ENCODE data around the gene ASTN2.
A peak's percentile ranks its signal among the peaks of the same experiment; 100 is the strongest.

ASTN2 gene

GRCh38 chr9:116663581-116663980 lies 751.3 kb downstream of the ASTN2 start:
- Histone ChIP-seq H3K9me3 (ENCODE audit: insufficient read depth, low read length) (no peaks in the 10 kb centered on the region), H3K36me3 (ENCODE audit: insufficient read depth, insufficient read length, low read length) (no peaks in the 10 kb centered on the region), H3K9ac (ENCODE audit: insufficient read length, low read depth) (no peak overlapping the region), H3K27me3 (ENCODE audit: insufficient read depth, insufficient read length) (no peaks in the 10 kb centered on the region), H3K4me3 (ENCODE audit: insufficient read length, low read depth) (no peak overlapping the region), H3K4me1 (ENCODE audit: insufficient read depth, insufficient read length) (no peaks in the 10 kb centered on the region)
- DNase-seq (ENCODE audit: low read depth, low spot score): no peak
- TF ChIP-seq ZNF274 (IDR thresholded peaks at IDR 0.05; ENCODE audit: low read depth, low read length) (no peak), YY1 (IDR thresholded peaks at IDR 0.05; ENCODE audit: insufficient read depth, insufficient read length) (no peak), SUZ12 (IDR thresholded peaks at IDR 0.05; ENCODE audit: extremely low read depth, insufficient read depth, insufficient read length) (no peak)

GRCh38 chr9:116662646-116663310 lies 752.1 kb downstream of the ASTN2 start:
- TF ChIP-seq YY1 (IDR thresholded peaks at IDR 0.05; ENCODE audit: insufficient read depth, insufficient read length) (no peak), SUZ12 (IDR thresholded peaks at IDR 0.05; ENCODE audit: extremely low read depth, insufficient read depth, insufficient read length) (no peak), ZNF274 (IDR thresholded peaks at IDR 0.05; ENCODE audit: low read depth, low read length) (no peak)
- no peaks in the 10 kb centered on the region for H3K4me1 ChIP-seq (ENCODE audit: insufficient read depth, insufficient read length)
- DNase-seq (ENCODE audit: low read depth, low spot score): no peak
- no peaks in the 10 kb centered on the region for H3K36me3 ChIP-seq (ENCODE audit: insufficient read depth, insufficient read length, low read length)
- H3K27me3 ChIP-seq (ENCODE audit: insufficient read depth, insufficient read length): no peaks in the 10 kb centered on the region
- no peak overlapping the region for H3K4me3 ChIP-seq (ENCODE audit: insufficient read length, low read depth)
- H3K9ac ChIP-seq (ENCODE audit: insufficient read length, low read depth): no peak overlapping the region
- no peaks in the 10 kb centered on the region for H3K9me3 ChIP-seq (ENCODE audit: insufficient read depth, low read length)

- Histone ChIP-seq H3K27me3 (ENCODE audit: insufficient read depth, insufficient read length) (no peaks in the 10 kb centered on the region), H3K9ac (ENCODE audit: insufficient read length, low read depth) (no peak overlapping the region), H3K9me3 (ENCODE audit: insufficient read depth, low read length) (no peaks in the 10 kb centered on the region), H3K36me3 (ENCODE audit: insufficient read depth, insufficient read length, low read length) (no peaks in the 10 kb centered on the region), H3K4me3 (ENCODE audit: insufficient read length, low read depth) (no peak overlapping the region), H3K4me1 (ENCODE audit: insufficient read depth, insufficient read length) (no peaks in the 10 kb centered on the region)
- peak; percentile 70 for DNase-seq (ENCODE audit: low read depth, low spot score)
- TF ChIP-seq YY1 (IDR thresholded peaks at IDR 0.05; ENCODE audit: insufficient read depth, insufficient read length): no peak
- TF ChIP-seq SUZ12 (IDR thresholded peaks at IDR 0.05; ENCODE audit: extremely low read depth, insufficient read depth, insufficient read length): no peak
- TF ChIP-seq ZNF274 (IDR thresholded peaks at IDR 0.05; ENCODE audit: low read depth, low read length): no peak
Measured at GRCh38 chr9:116661037-116661954, 753.6 kb downstream of the ASTN2 start.

DNA sequence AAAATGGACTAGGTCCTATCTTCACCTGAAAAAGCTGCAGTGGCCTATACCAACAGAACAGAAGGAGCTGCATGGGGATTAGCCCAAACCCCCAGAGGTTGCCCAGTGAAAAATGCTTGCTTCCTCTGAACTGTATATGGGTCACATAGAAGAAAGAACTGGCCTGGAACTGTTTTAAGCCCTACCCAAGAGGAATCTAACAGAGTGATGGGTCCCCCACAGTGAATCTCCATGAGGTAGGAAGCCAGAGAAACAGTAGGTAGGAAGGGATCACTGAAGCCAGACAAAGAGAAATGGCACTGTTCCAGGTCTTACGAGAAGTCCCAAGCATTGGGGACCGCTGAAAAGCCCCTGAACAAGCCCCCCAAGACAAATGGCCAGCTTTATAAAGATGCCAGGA lies 756.6 kb downstream of the ASTN2 start:
- TF ChIP-seq SUZ12 (IDR thresholded peaks at IDR 0.05; ENCODE audit: extremely low read depth, insufficient read depth, insufficient read length) (no peak), ZNF274 (IDR thresholded peaks at IDR 0.05; ENCODE audit: low read depth, low read length) (no peak), YY1 (IDR thresholded peaks at IDR 0.05; ENCODE audit: insufficient read depth, insufficient read length) (no peak)
- Histone ChIP-seq H3K27me3 (ENCODE audit: insufficient read depth, insufficient read length) (no peaks in the 10 kb centered on the region), H3K9ac (ENCODE audit: insufficient read length, low read depth) (no peak overlapping the region), H3K4me3 (ENCODE audit: insufficient read length, low read depth) (no peak overlapping the region), H3K4me1 (ENCODE audit: insufficient read depth, insufficient read length) (no peaks in the 10 kb centered on the region), H3K9me3 (ENCODE audit: insufficient read depth, low read length) (no peaks in the 10 kb centered on the region), H3K36me3 (ENCODE audit: insufficient read depth, insufficient read length, low read length) (no peaks in the 10 kb centered on the region)
- no peak for DNase-seq (ENCODE audit: low read depth, low spot score)

DNA sequence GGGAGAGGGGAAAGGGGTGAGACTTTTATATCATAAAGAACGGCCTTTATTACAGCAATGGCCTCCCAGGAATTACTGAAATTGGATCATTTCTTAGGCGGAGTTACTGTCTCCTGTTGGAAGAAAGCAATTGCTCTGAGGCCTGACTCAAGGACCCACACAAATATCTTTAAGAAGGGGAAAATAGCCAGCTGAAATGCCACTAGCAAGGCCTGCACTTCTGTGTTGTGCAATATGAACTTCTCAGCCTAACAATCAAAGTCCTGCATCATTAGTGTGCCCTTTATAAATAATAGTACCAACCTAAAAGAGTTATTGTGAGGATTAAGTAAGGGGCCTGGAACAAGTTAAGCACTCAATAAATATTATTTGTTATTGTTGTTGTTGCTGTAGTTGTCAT lies 757.9 kb downstream of the ASTN2 start:
- H3K4me3 ChIP-seq (ENCODE audit: insufficient read length, low read depth): no peak overlapping the region
- no peak for DNase-seq (ENCODE audit: low read depth, low spot score)
- TF ChIP-seq YY1 (IDR thresholded peaks at IDR 0.05; ENCODE audit: insufficient read depth, insufficient read length): no peak
- TF ChIP-seq ZNF274 (IDR thresholded peaks at IDR 0.05; ENCODE audit: low read depth, low read length): no peak
- no peak for TF ChIP-seq SUZ12 (IDR thresholded peaks at IDR 0.05; ENCODE audit: extremely low read depth, insufficient read depth, insufficient read length)
- no peaks in the 10 kb centered on the region for H3K4me1 ChIP-seq (ENCODE audit: insufficient read depth, insufficient read length)
- H3K27me3 ChIP-seq (ENCODE audit: insufficient read depth, insufficient read length): no peaks in the 10 kb centered on the region
- no peaks in the 10 kb centered on the region for H3K9me3 ChIP-seq (ENCODE audit: insufficient read depth, low read length)
- H3K36me3 ChIP-seq (ENCODE audit: insufficient read depth, insufficient read length, low read length): no peaks in the 10 kb centered on the region
- no peak overlapping the region for H3K9ac ChIP-seq (ENCODE audit: insufficient read length, low read depth)

- TF ChIP-seq SUZ12 (IDR thresholded peaks at IDR 0.05; ENCODE audit: extremely low read depth, insufficient read depth, insufficient read length) (no peak), YY1 (IDR thresholded peaks at IDR 0.05; ENCODE audit: insufficient read depth, insufficient read length) (no peak), ZNF274 (IDR thresholded peaks at IDR 0.05; ENCODE audit: low read depth, low read length) (no peak)
- H3K27me3 ChIP-seq (ENCODE audit: insufficient read depth, insufficient read length): no peaks in the 10 kb centered on the region
- H3K9ac ChIP-seq (ENCODE audit: insufficient read length, low read depth): no peak overlapping the region
- H3K4me3 ChIP-seq (ENCODE audit: insufficient read length, low read depth): no peak overlapping the region
- no peak for DNase-seq (ENCODE audit: low read depth, low spot score)
- H3K9me3 ChIP-seq (ENCODE audit: insufficient read depth, low read length): no peaks in the 10 kb centered on the region
- H3K4me1 ChIP-seq (ENCODE audit: insufficient read depth, insufficient read length): no peaks in the 10 kb centered on the region
- H3K36me3 ChIP-seq (ENCODE audit: insufficient read depth, insufficient read length, low read length): peaks cover 1% of the 10 kb centered on the region
Measured at GRCh38 chr9:116656501-116656971, 758.3 kb downstream of the ASTN2 start.

- Histone ChIP-seq H3K4me1 (ENCODE audit: insufficient read depth, insufficient read length) (no peaks in the 10 kb centered on the region), H3K9me3 (ENCODE audit: insufficient read depth, low read length) (no peaks in the 10 kb centered on the region)
Measured at GRCh38 chr9:116654059-116654355, 760.9 kb downstream of the ASTN2 start.

More at GRCh38 chr9:116654059-116654355, 760.9 kb downstream of the ASTN2 start:
- H3K4me3 ChIP-seq (ENCODE audit: insufficient read length, low read depth): no peak overlapping the region
- no peak overlapping the region for H3K9ac ChIP-seq (ENCODE audit: insufficient read length, low read depth)
- peaks cover 13% of the 10 kb centered on the region for H3K36me3 ChIP-seq (ENCODE audit: insufficient read depth, insufficient read length, low read length)
- DNase-seq (ENCODE audit: low read depth, low spot score): no peak
- TF ChIP-seq YY1 (IDR thresholded peaks at IDR 0.05; ENCODE audit: insufficient read depth, insufficient read length) (no peak), SUZ12 (IDR thresholded peaks at IDR 0.05; ENCODE audit: extremely low read depth, insufficient read depth, insufficient read length) (no peak), ZNF274 (IDR thresholded peaks at IDR 0.05; ENCODE audit: low read depth, low read length) (no peak)
- no peaks in the 10 kb centered on the region for H3K27me3 ChIP-seq (ENCODE audit: insufficient read depth, insufficient read length)

Measured in NT2/D1 (cell line).